H1 (cell line): ENCODE measurements around the gene SEPTIN1. TPM values are rescaled to one million over a fixed set of nuclear protein-coding genes. Genes with fewer than 3 reads are reported as not detected.

Source experiments
- BCL11A ChIP-seq, 2 experiments: IDR thresholded peaks; one replicate each; pipeline ENCODE4 v1.6.1; 2011; ENCODE audit warnings: low read depth in 2 of 2, low read length in 2 of 2, mild to moderate bottlenecking in 2 of 2
- CHD2 ChIP-seq: IDR thresholded peaks from 2 replicates; pipeline ENCODE4 v1.6.1; 2012; ENCODE audit warnings: low read length, improper control_type of control experiment
- HDAC2 ChIP-seq, 2 experiments: fragments of 300-600 bp in 1 of 2; sonication (generic) in 1 of 2; IDR thresholded peaks; 2 replicates each; pipeline ENCODE4 v1.6.1; 2011 to 2012; ENCODE audit warnings: low read depth in 2 of 2, low read length in 2 of 2, mild to moderate bottlenecking in 2 of 2, moderate library complexity in 2 of 2, borderline replicate concordance in 1 of 2, inconsistent platforms in 1 of 2
- KDM5A ChIP-seq: fragments of 200-600 bp; IDR thresholded peaks from 2 replicates; pipeline ENCODE4 v1.7.1; 2012; ENCODE audit warnings: mild to moderate bottlenecking, low read length, inconsistent platforms, mixed read lengths
- PHF8 ChIP-seq: fragments of 200-600 bp; sonication (generic); conservative IDR thresholded peaks from 2 replicates; pipeline ENCODE4 v1.7.1; 2012; ENCODE audit warnings: low read depth, mild to moderate bottlenecking, inconsistent platforms, low read length, moderate library complexity
- POLR2A ChIP-seq, 2 experiments: IDR thresholded peaks; 1 replicate in 1 of 2; 2 replicates in 1 of 2; pipeline ENCODE4 v1.6.1; 2011; ENCODE audit warnings: low read depth in 2 of 2, low read length in 2 of 2, mild to moderate bottlenecking in 2 of 2; ENCODE audit errors: control extremely low read depth in 1 of 2
- POU5F1 ChIP-seq: IDR thresholded peaks from 2 replicates; pipeline ENCODE4 v1.6.1; 2011; ENCODE audit warnings: low read depth, mild to moderate bottlenecking, low read length, moderate library complexity
- TEAD4 ChIP-seq: IDR thresholded peaks from 2 replicates; pipeline ENCODE4 v1.6.1; 2012; ENCODE audit warnings: low read depth, low read length, inconsistent platforms, mixed read lengths
- USF2 ChIP-seq: IDR thresholded peaks from 2 replicates; pipeline ENCODE4 v1.6.1; 2011; ENCODE audit warnings: low read length, improper control_type of control experiment
- polyA plus RNA-seq, 7 experiments: library from polyadenylated mRNA; depleted of rRNA in 3 of 7; stranded (reverse) in 5 of 7; unstranded in 2 of 7; fragments of >200 nt in 5 of 7; fragments of 200-250 nt in 2 of 7; gene quantifications; 1 replicate in 5 of 7; 2 replicates in 1 of 7; 4 replicates in 1 of 7; pipeline versions ENCODE4 v1.2.1 to v1.2.3, GENCODE V29; 2011 to 2013; ENCODE audit warnings: missing spikeins in 2 of 7, mixed read lengths in 2 of 7
- total RNA-seq: library from RNA; stranded (reverse); fragmentation: NEBNext Ultra II Directional; extraction: Animal tissue kit (Norgen Biotek cat#: 25700); gene quantifications from 2 replicates; pipeline ENCODE4 v1.2.1, GENCODE V29; 2021

Gene SEPTIN1
- total and polyA plus RNA-seq, 2 of the 8 experiments (the other 6 are each of a cell fraction or from before 2014, with no cell fraction given), result 0.24 to 1.4 TPM

GRCh38 chr16:30351001-30351441 is 31.3 kb downstream of the SEPTIN1 start (continued):
- no peak for TF ChIP-seq CHD2
- TF ChIP-seq PHF8, result no peak
- no peak for TF ChIP-seq TEAD4
- TF ChIP-seq BCL11A (IDR thresholded peaks at IDR 0.05; ENCODE audit: low read depth in 2 of 2, low read length in 2 of 2), result no peak
- TF ChIP-seq KDM5A, result no peak
- TF ChIP-seq POU5F1, result no peak
- TF ChIP-seq POLR2A (IDR thresholded peaks at IDR 0.05; ENCODE audit: control extremely low read depth in 1 of 2, low read depth in 2 of 2, low read length in 2 of 2), result no peak
- TF ChIP-seq HDAC2 (IDR thresholded peaks at IDR 0.05; ENCODE audit: borderline replicate concordance in 1 of 2, low read depth in 2 of 2, low read length in 2 of 2), result no peak
- no peak for TF ChIP-seq USF2
